Mesenchymal stem cell (in vitro differentiated cells and primary cell): ENCODE measurements around the gene CRIP3.

Experiments
- DNase-seq: peaks from one replicate; pipeline ENCODE4 v3.0.0-alpha.2; 2013
- H2AFZ ChIP-seq: one replicate; pipeline ENCODE4 v1.6.1; 2013; ENCODE audit warnings: low read depth, mild to moderate bottlenecking, control low read depth, inconsistent platforms, low read length, moderate library complexity
- H2AK5ac ChIP-seq: 2 replicates; pipeline ENCODE4 v1.6.1; 2013; ENCODE audit warnings: low read length, moderate library complexity, mild to moderate bottlenecking, inconsistent platforms; ENCODE audit not compliant: severe bottlenecking
- H2BK120ac ChIP-seq: one replicate; pipeline ENCODE4 v1.6.1; 2013; ENCODE audit warnings: low read depth, mild to moderate bottlenecking, inconsistent platforms, low read length, moderate library complexity
- H2BK12ac ChIP-seq, 2 experiments: one replicate each; pipeline ENCODE4 v1.6.1; 2013; ENCODE audit warnings: inconsistent platforms in 2 of 2, low read length in 2 of 2, mild to moderate bottlenecking in 2 of 2, moderate library complexity in 2 of 2, control low read depth in 1 of 2
- H2BK15ac ChIP-seq: one replicate; pipeline ENCODE4 v1.6.1; 2013; ENCODE audit warnings: mild to moderate bottlenecking, low read depth, inconsistent platforms; ENCODE audit not compliant: poor library complexity, severe bottlenecking
- H2BK5ac ChIP-seq: 2 replicates; pipeline ENCODE4 v1.6.1; 2013; ENCODE audit warnings: low read depth, mild to moderate bottlenecking, low read length, control low read depth, inconsistent platforms; ENCODE audit not compliant: poor library complexity, severe bottlenecking
- H3K14ac ChIP-seq, 2 experiments: one replicate each; pipeline ENCODE4 v1.6.1; 2013; ENCODE audit warnings: inconsistent platforms in 2 of 2, low read length in 2 of 2, control low read depth in 1 of 2, mild to moderate bottlenecking in 1 of 2, moderate library complexity in 1 of 2
- H3K18ac ChIP-seq, 2 experiments: one replicate each; pipeline ENCODE4 v1.6.1; 2013; ENCODE audit warnings: inconsistent platforms in 2 of 2, low read length in 2 of 2, control low read depth in 1 of 2, low read depth in 1 of 2, mild to moderate bottlenecking in 1 of 2
- H3K23ac ChIP-seq, 2 experiments: one replicate each; pipeline ENCODE4 v1.6.1; 2013; ENCODE audit warnings: inconsistent platforms in 2 of 2, low read length in 2 of 2, mild to moderate bottlenecking in 2 of 2, moderate library complexity in 2 of 2, control low read depth in 1 of 2
- H3K27ac ChIP-seq: 2 replicates; pipeline ENCODE4 v1.5.1; 2013; ENCODE audit warnings: mild to moderate bottlenecking, moderate library complexity, low read length, control low read depth, inconsistent platforms; ENCODE audit not compliant: poor library complexity, severe bottlenecking
- H3K27me3 ChIP-seq, 2 experiments: 2 replicates each; pipeline versions ENCODE4 v1.6.1 to v1.7.0; 2013; ENCODE audit warnings: low read length in 2 of 2, mild to moderate bottlenecking in 2 of 2, moderate library complexity in 2 of 2, control low read depth in 1 of 2, inconsistent platforms in 1 of 2; ENCODE audit not compliant: control insufficient read depth in 1 of 2, insufficient read depth in 1 of 2
- H3K36me3 ChIP-seq, 2 experiments: 2 replicates each; pipeline versions ENCODE4 v1.6.1 to v1.7.0; 2013; ENCODE audit warnings: low read length in 2 of 2, control low read depth in 1 of 2, inconsistent platforms in 1 of 2, low read depth in 1 of 2, mild to moderate bottlenecking in 1 of 2; ENCODE audit not compliant: insufficient read depth in 2 of 2, control insufficient read depth in 1 of 2
- H3K4ac ChIP-seq, 2 experiments: one replicate each; pipeline ENCODE4 v1.6.1; 2013; ENCODE audit warnings: inconsistent platforms in 2 of 2, low read length in 2 of 2, mild to moderate bottlenecking in 2 of 2, moderate library complexity in 2 of 2, control low read depth in 1 of 2, low read depth in 1 of 2
- H3K4me1 ChIP-seq: 2 replicates; pipeline ENCODE4 v1.6.1; 2013; ENCODE audit warnings: low read depth, low read length, control low read depth; ENCODE audit not compliant: control insufficient read depth, insufficient read depth
- H3K4me2 ChIP-seq: 2 replicates; pipeline ENCODE4 v1.6.1; 2013; ENCODE audit warnings: low read length, mild to moderate bottlenecking, inconsistent platforms; ENCODE audit not compliant: poor library complexity, severe bottlenecking
- H3K4me3 ChIP-seq, 2 experiments: 2 replicates each; pipeline versions ENCODE4 v1.5.1 to v1.7.0; 2013; ENCODE audit warnings: low read length in 2 of 2, mild to moderate bottlenecking in 2 of 2, control low read depth in 1 of 2, low read depth in 1 of 2; ENCODE audit not compliant: insufficient read depth in 1 of 2
- H3K79me1 ChIP-seq: replicated peaks from 2 replicates; pipeline ENCODE4 v1.6.1; 2013; ENCODE audit warnings: mild to moderate bottlenecking, control low read depth, low read length, inconsistent platforms; ENCODE audit not compliant: poor library complexity, severe bottlenecking
- H3K9ac ChIP-seq: 2 replicates; pipeline ENCODE4 v1.7.0; 2013; ENCODE audit warnings: mild to moderate bottlenecking, low read length, moderate library complexity
- H3K9me3 ChIP-seq: 2 replicates; pipeline ENCODE4 v1.7.0; 2013; ENCODE audit warnings: mild to moderate bottlenecking, low read length; ENCODE audit not compliant: control insufficient read depth
- H4K8ac ChIP-seq: one replicate; pipeline ENCODE4 v1.6.1; 2013; ENCODE audit warnings: inconsistent platforms, mild to moderate bottlenecking, low read length, moderate library complexity
- H4K91ac ChIP-seq: one replicate; pipeline ENCODE4 v1.6.1; 2013; ENCODE audit warnings: mild to moderate bottlenecking, low read length, inconsistent platforms
- WGBS: methylation state at CpG from one replicate; pipeline ENCODE4 v1.1.7; 2013; ENCODE audit warnings: mixed read lengths; 5-methylcytosine and 5-hydroxymethylcytosine counted together

Gene CRIP3

GRCh38 chr6:43308990-43309477 is 408 bp upstream of the CRIP3 start:
- Histone ChIP-seq H3K36me3 (no peaks in the 10 kb centered on the region), H3K4me2 (peak overlapping the region; percentile 62), H3K4ac (no peak overlapping the region), H3K27ac (no peak overlapping the region), H3K18ac (no peak overlapping the region), H4K8ac (no peak overlapping the region), H2BK5ac (no peak overlapping the region), H3K27me3 (peaks cover 37 to 58% of the 10 kb centered on the region in 2 experiments), H3K14ac (no peak overlapping the region), H3K9me3 (no peaks in the 10 kb centered on the region), H2BK120ac (no peak overlapping the region), H2BK12ac (no peak overlapping the region), H2AK5ac (no peak overlapping the region), H3K23ac (no peak overlapping the region), H2BK15ac (no peak overlapping the region), H3K4me1 (peaks cover 8% of the 10 kb centered on the region), H3K79me1 (no peaks in the 10 kb centered on the region), H3K9ac (peak overlapping the region; percentile 51), H4K91ac (no peak overlapping the region), H3K4me3 (peak overlapping the region in 1 of 2 experiments; percentile 75), H2AFZ (no peak overlapping the region)
- 33% methylated on average over 8 of the region's 9 CpGs for WGBS
- DNase-seq, result no peak

GRCh38 chr6:43307451-43308100 is 1.1 kb downstream of the CRIP3 start:
- Histone ChIP-seq H3K79me1 (no peaks in the 10 kb centered on the region), H2AK5ac (no peak overlapping the region), H4K91ac (no peak overlapping the region), H2BK12ac (no peak overlapping the region), H3K4me1 (peaks cover 8% of the 10 kb centered on the region), H3K36me3 (no peaks in the 10 kb centered on the region), H3K18ac (no peak overlapping the region), H3K4ac (no peak overlapping the region), H2BK120ac (no peak overlapping the region), H3K27me3 (peaks cover 38 to 50% of the 10 kb centered on the region in 2 experiments), H4K8ac (no peak overlapping the region), H3K14ac (no peak overlapping the region), H3K4me3 (no peak overlapping the region), H2BK5ac (no peak overlapping the region), H3K4me2 (no peak overlapping the region), H3K9me3 (no peaks in the 10 kb centered on the region), H2AFZ (no peak overlapping the region), H3K27ac (no peak overlapping the region), H3K9ac (no peak overlapping the region), H3K23ac (peak overlapping the region in 1 of 2 experiments; percentile 40), H2BK15ac (no peak overlapping the region)
- DNase-seq, result no peak
- WGBS, result 84% methylated on average over 4 of the region's 5 CpGs

- H2BK120ac ChIP-seq, result no peak overlapping the region
- no peaks in the 10 kb centered on the region for H3K36me3 ChIP-seq
- no peak overlapping the region for H3K23ac ChIP-seq
- peaks cover 52 to 56% of the 10 kb centered on the region in 2 experiments for H3K27me3 ChIP-seq
- H2AFZ ChIP-seq, result no peak overlapping the region
- peaks cover 8% of the 10 kb centered on the region for H3K4me1 ChIP-seq
- H2BK5ac ChIP-seq, result no peak overlapping the region
- H3K79me1 ChIP-seq, result no peaks in the 10 kb centered on the region
- no peak overlapping the region for H3K4me3 ChIP-seq
- H3K14ac ChIP-seq, result no peak overlapping the region
- no peak overlapping the region for H2AK5ac ChIP-seq
- no peak overlapping the region for H4K8ac ChIP-seq
- DNase-seq, result no peak
- H3K9me3 ChIP-seq, result no peaks in the 10 kb centered on the region
- H3K4ac ChIP-seq, result no peak overlapping the region
- no peak overlapping the region for H3K9ac ChIP-seq
- no peak overlapping the region for H3K27ac ChIP-seq
- WGBS, result 83% methylated on average over 7 of the region's 7 CpGs
- no peak overlapping the region for H2BK15ac ChIP-seq
- no peak overlapping the region for H3K18ac ChIP-seq
- no peak overlapping the region for H4K91ac ChIP-seq
- H3K4me2 ChIP-seq, result no peak overlapping the region
- H2BK12ac ChIP-seq, result no peak overlapping the region
These were observed 2.5 kb downstream of the CRIP3 start for GRCh38 chr6:43306086-43306485.

GRCh38 chr6:43304882-43305281 is 3.7 kb downstream of the CRIP3 start:
- H2BK120ac ChIP-seq, result no peak overlapping the region
- no peaks in the 10 kb centered on the region for H3K79me1 ChIP-seq
- H3K9ac ChIP-seq, result no peak overlapping the region
- H3K4me1 ChIP-seq, result peaks cover 8% of the 10 kb centered on the region
- H2AFZ ChIP-seq, result no peak overlapping the region
- no peaks in the 10 kb centered on the region for H3K9me3 ChIP-seq
- DNase-seq, result no peak
- H3K4ac ChIP-seq, result no peak overlapping the region
- H2BK15ac ChIP-seq, result no peak overlapping the region
- H2BK12ac ChIP-seq, result no peak overlapping the region
- H3K27ac ChIP-seq, result no peak overlapping the region
- no peak overlapping the region for H3K4me2 ChIP-seq
- WGBS, result 73% methylated on average over 2 of the region's 2 CpGs
- peaks cover 61 to 68% of the 10 kb centered on the region in 2 experiments for H3K27me3 ChIP-seq
- H3K18ac ChIP-seq, result no peak overlapping the region
- no peak overlapping the region for H4K91ac ChIP-seq
- H4K8ac ChIP-seq, result no peak overlapping the region
- H2AK5ac ChIP-seq, result no peak overlapping the region
- H3K14ac ChIP-seq, result no peak overlapping the region
- H3K23ac ChIP-seq, result no peak overlapping the region
- H3K4me3 ChIP-seq, result no peak overlapping the region
- H2BK5ac ChIP-seq, result no peak overlapping the region
- H3K36me3 ChIP-seq, result no peaks in the 10 kb centered on the region
